ENCODE results near the gene ALDH1B1. TPM values are rescaled to one million over a fixed set of nuclear protein-coding genes. Genes with fewer than 3 reads are reported as not detected.

Gene ALDH1B1
- total and polyA plus RNA-seq, 9 of the 15 experiments (the other 6 are each of a cell fraction or from before 2014, with no cell fraction given) = 8.6 to 46.5 (median 30.8) TPM

DNA sequence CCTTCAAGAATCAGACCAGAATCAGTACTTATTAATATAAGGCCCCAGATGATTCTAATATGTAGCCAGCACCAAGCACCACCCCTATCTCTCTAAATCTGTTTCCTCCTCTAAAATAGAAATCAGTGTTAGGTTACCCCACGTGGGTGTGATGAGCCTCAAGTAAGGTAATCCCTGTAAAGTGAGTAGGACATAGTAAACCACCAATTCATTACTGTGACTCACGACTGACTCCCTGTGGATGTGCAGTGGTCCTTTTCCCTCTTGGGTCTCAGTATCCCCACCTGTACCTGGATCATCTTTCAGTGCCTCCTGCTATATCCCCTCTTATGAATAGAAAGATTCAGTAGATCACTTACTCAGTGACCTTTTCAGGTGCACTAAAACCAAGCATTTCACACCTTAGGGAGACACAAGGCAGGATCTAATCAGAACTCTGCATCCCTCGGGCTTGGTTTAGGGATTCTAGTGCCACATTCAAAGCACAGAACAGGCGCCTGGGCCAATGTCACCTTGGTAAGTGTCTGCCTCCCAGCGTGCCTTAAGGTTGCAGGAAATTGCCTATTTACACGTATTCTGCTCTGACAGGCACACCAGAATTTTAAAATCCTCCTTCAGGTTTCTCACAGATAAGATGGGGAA is 12.2 kb upstream of the ALDH1B1 start (continued):
- TF ChIP-seq, protein P1, sequence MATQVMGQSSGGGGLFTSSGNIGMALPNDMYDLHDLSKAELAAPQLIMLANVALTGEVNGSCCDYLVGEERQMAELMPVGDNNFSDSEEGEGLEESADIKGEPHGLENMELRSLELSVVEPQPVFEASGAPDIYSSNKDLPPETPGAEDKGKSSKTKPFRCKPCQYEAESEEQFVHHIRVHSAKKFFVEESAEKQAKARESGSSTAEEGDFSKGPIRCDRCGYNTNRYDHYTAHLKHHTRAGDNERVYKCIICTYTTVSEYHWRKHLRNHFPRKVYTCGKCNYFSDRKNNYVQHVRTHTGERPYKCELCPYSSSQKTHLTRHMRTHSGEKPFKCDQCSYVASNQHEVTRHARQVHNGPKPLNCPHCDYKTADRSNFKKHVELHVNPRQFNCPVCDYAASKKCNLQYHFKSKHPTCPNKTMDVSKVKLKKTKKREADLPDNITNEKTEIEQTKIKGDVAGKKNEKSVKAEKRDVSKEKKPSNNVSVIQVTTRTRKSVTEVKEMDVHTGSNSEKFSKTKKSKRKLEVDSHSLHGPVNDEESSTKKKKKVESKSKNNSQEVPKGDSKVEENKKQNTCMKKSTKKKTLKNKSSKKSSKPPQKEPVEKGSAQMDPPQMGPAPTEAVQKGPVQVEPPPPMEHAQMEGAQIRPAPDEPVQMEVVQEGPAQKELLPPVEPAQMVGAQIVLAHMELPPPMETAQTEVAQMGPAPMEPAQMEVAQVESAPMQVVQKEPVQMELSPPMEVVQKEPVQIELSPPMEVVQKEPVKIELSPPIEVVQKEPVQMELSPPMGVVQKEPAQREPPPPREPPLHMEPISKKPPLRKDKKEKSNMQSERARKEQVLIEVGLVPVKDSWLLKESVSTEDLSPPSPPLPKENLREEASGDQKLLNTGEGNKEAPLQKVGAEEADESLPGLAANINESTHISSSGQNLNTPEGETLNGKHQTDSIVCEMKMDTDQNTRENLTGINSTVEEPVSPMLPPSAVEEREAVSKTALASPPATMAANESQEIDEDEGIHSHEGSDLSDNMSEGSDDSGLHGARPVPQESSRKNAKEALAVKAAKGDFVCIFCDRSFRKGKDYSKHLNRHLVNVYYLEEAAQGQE (IDR thresholded peaks at IDR 0.05; ENCODE audit: borderline replicate concordance) = no peak
- TF ChIP-seq, protein P1 (CRISPR knock-in tag; IDR thresholded peaks at IDR 0.05; ENCODE audit: low read depth) = no peak
- TF ChIP-seq JUND (IDR thresholded peaks at IDR 0.05; ENCODE audit: borderline replicate concordance, low read depth, low read length) (no peak), JUND (tag; IDR thresholded peaks at IDR 0.05; ENCODE audit: borderline replicate concordance, low read depth, low read length) (no peak), ZNF436 (CRISPR knock-in tag; IDR thresholded peaks at IDR 0.05) (no peak), NCOA2 (IDR thresholded peaks at IDR 0.05; ENCODE audit: partially characterized antibody in 2 of 2) (no peak), CREBBP (IDR thresholded peaks at IDR 0.05; ENCODE audit: low read depth, low read length) (no peak), SMARCC2 (IDR thresholded peaks at IDR 0.05; ENCODE audit: low read depth) (no peak), ZNF445 (CRISPR knock-in tag; IDR thresholded peaks at IDR 0.05; ENCODE audit: low read depth) (no peak)
- TF ChIP-seq, protein P2, sequence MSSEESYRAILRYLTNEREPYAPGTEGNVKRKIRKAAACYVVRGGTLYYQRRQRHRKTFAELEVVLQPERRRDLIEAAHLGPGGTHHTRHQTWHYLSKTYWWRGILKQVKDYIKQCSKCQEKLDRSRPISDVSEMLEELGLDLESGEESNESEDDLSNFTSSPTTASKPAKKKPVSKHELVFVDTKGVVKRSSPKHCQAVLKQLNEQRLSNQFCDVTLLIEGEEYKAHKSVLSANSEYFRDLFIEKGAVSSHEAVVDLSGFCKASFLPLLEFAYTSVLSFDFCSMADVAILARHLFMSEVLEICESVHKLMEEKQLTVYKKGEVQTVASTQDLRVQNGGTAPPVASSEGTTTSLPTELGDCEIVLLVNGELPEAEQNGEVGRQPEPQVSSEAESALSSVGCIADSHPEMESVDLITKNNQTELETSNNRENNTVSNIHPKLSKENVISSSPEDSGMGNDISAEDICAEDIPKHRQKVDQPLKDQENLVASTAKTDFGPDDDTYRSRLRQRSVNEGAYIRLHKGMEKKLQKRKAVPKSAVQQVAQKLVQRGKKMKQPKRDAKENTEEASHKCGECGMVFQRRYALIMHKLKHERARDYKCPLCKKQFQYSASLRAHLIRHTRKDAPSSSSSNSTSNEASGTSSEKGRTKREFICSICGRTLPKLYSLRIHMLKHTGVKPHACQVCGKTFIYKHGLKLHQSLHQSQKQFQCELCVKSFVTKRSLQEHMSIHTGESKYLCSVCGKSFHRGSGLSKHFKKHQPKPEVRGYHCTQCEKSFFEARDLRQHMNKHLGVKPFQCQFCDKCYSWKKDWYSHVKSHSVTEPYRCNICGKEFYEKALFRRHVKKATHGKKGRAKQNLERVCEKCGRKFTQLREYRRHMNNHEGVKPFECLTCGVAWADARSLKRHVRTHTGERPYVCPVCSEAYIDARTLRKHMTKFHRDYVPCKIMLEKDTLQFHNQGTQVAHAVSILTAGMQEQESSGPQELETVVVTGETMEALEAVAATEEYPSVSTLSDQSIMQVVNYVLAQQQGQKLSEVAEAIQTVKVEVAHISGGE (CRISPR knock-in tag; IDR thresholded peaks at IDR 0.05) = no peak
